D341Med (cell line): ENCODE data around the gene MTERF1.
"Not testable (repeated sequence)": the region's sequence is repeated elsewhere in the genome, so short reads cannot be mapped to it uniquely, and the experiment has no call there.

Source experiments
- DNase-seq: peaks from one replicate; pipeline ENCODE4 v3.0.0; 2012; ENCODE audit warnings: low spot score

MTERF1 gene

GRCh38 chr7:91880413-91881241 lies at the start of gene MTERF1:
Gene MTERF1, minus strand, starts transcription at chr7:91880702. Its CDS starts 619 bp downstream, at chr7:91880083.
- DNase-seq: peak; percentile 92

- DNase-seq: no peak
Observed at GRCh38 chr7:91929463-91929862, 49.0 kb upstream of the MTERF1 start.

GRCh38 chr7:91927912-91928311 lies 47.4 kb upstream of the MTERF1 start:
- DNase-seq: no peak

GRCh38 chr7:91922857-91923256 lies 42.4 kb upstream of the MTERF1 start:
- DNase-seq: no peak

- no peak for DNase-seq
Observed at GRCh38 chr7:91918356-91918755, 37.9 kb upstream of the MTERF1 start.

- DNase-seq: no peak
Observed at GRCh38 chr7:91916051-91916440, 35.5 kb upstream of the MTERF1 start.

GRCh38 chr7:91915401-91916050 lies 35.0 kb upstream of the MTERF1 start:
- no peak for DNase-seq

- no peak for DNase-seq
Observed at GRCh38 chr7:91913612-91914011, 33.1 kb upstream of the MTERF1 start.

- DNase-seq: no peak
Observed at GRCh38 chr7:91912494-91912893, 32.0 kb upstream of the MTERF1 start.

GRCh38 chr7:91911121-91911520 lies 30.6 kb upstream of the MTERF1 start:
- no peak for DNase-seq

GRCh38 chr7:91910171-91910570 lies 29.7 kb upstream of the MTERF1 start:
- no peak for DNase-seq

GRCh38 chr7:91899563-91899962 lies 19.1 kb upstream of the MTERF1 start:
- DNase-seq: no peak

GRCh38 chr7:91898240-91898992 lies 17.9 kb upstream of the MTERF1 start:
- no peak for DNase-seq

- DNase-seq: no peak
Observed at GRCh38 chr7:91894781-91895480, 14.4 kb upstream of the MTERF1 start.

- DNase-seq: not testable (repeated sequence)
Observed at GRCh38 chr7:91893699-91894098, 13.2 kb upstream of the MTERF1 start.

- peak; percentile 80 for DNase-seq
Observed at GRCh38 chr7:91892821-91893340, 12.4 kb upstream of the MTERF1 start.

GRCh38 chr7:91892099-91892705 lies 11.7 kb upstream of the MTERF1 start:
- peak; percentile 34 for DNase-seq

GRCh38 chr7:91888271-91889175 lies 8.0 kb upstream of the MTERF1 start:
- DNase-seq: not testable (repeated sequence)

GRCh38 chr7:91887336-91888213 lies 7.1 kb upstream of the MTERF1 start:
- not testable (repeated sequence) for DNase-seq
